HG03469 (cell line): ENCODE data around the gene C1orf198.

Experiments used
- ATAC-seq: cut with Tn5 transposase; IDR thresholded peaks from one replicate; pipeline ENCODE4 v1.9.1; 2021; ENCODE audit warnings: mild to moderate bottlenecking, moderate library complexity, moderate number of reproducible peaks; ENCODE audit not compliant: unreplicated experiment

Gene C1orf198

DNA sequence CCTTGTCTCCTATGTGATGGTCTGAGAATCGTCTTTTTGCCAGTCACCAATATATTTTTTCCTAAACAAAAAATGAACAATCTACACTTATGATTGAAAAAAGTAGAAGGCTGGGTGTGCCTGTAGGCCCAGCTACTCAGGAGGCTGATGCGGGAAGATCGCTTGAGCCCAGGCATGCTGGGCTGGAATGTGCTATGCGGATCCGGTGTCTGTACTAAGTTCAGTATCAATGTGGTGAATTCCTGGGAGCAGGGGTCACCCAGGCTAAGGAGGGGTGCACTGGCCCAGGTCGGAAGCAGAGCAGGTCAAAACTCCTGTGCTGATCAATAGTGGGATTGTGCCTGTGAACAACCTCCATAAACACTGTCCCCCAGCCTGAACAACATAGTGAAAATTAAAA, 25.7 kb upstream of the C1orf198 start:
- no peak for ATAC-seq

DNA sequence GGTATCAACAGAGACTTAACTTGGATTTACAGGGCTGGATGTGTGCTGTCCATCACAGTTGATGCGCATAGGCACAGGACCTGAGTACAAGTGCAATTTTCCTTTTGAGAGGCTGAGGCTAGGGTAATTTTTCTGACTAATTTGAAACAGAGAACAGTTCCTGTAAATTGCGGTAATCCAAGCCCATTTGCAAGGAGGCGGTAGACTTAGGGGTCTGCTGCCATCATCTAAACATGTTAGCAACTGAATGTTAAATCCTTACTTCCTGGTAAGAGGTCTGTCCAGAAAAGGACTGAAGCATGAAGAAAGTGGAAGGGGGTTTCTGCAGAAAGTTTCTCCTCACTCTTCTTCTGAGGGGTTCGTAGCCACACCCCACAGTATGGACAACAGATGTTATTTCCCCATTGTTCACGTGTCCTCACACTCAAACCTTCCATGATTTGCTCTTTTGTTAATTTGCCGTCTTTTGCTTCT, 23.7 kb upstream of the C1orf198 start:
- no peak for ATAC-seq

DNA sequence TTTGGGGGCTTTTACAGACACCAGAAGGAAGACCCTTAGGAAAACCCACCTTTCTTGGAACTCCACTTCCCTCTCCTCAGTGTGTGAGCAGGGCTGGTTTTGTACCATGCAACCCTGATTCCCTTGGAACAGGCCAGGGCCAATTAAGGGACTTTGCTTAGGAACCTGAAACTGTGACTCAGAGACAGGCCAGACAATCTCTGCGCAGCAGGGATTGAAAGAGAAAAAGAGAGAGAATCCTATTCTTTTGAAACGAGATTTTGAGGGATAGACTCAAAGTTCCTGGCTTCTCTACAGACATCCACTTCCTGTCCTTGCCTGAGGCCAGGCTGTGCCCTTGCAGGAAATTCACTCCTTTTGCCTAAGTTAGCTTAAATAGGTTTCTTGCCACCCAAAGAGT, 23.1 kb upstream of the C1orf198 start:
- no peak for ATAC-seq

DNA sequence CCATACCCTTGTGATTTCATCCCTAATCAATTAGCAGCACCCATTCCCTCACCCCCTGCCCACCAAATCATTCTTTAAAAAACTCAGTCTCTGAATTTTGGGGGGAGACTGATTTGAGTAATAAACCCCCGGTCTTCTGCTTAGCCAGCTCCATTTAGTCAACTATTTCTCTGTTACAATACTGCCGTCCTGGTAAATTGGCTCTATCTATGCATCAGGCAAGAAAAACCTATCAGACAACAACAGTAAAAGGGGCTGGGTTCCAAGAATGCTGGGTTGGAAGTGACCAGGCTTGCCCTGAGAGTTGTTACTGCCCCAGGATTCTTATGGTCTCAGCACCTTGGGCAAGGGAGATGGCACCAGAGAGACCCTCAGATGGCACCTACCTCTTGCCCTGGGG, 16.3 kb upstream of the C1orf198 start:
- ATAC-seq, result no peak

DNA sequence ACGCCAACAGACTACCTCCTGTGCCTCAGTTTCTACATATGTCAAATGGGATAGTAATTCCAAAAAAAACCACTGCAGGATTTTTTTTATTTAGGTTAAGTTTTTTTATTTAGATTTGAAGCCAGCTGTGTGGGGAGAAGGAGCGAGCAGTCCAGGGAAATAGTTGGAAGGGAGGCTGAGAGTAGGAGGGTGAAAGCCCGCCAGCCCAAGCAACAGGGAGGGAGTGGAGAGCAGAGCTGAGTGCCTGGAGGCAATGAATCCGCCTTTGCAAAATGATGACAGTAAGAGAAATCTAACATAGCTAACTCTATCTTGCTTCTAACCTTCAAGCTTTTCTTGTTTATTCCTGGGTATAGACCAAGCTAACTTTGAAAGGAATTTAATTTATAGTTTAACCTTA, 15.6 kb upstream of the C1orf198 start:
- no peak for ATAC-seq

DNA sequence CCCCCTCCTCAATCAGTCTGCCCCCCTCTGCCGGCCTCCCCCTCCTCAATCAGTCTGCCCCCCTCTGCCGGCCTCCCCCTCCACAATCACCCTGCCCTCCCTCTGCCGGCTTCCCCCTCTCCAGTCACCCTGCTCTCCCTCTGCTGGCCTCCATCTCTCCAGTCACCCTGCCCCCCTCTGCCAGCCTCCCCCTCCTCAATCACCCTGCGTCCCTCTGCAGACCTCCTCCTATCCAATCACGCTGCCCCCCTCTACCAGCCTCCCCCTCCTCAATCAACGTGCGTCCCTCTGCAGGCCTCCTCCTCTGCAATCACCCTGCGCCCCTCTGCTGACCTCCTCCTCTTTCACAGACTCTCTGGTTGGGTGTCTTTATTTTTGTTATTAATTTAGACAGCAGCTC, 11.5 kb upstream of the C1orf198 start:
- ATAC-seq, result no peak

DNA sequence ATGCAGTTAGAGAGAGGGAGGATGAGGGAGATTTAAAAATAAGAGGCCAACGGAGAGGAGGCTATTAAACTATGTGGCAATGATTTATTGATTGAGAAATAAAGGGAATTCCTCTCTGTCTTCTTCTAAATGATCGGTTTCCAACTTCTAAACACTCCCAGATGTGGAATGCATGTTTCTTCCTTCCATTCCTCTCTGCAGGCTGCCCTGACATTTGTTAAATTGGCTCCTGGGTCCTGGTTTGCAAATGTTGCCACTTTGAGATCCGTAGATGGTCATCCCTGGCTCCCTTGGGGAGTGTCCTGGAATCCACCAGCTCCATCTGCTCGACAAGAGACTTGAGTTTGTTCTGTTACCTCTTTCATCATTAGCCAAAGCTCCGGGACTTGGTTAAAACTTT, 10.3 kb upstream of the C1orf198 start:
- no peak for ATAC-seq

DNA sequence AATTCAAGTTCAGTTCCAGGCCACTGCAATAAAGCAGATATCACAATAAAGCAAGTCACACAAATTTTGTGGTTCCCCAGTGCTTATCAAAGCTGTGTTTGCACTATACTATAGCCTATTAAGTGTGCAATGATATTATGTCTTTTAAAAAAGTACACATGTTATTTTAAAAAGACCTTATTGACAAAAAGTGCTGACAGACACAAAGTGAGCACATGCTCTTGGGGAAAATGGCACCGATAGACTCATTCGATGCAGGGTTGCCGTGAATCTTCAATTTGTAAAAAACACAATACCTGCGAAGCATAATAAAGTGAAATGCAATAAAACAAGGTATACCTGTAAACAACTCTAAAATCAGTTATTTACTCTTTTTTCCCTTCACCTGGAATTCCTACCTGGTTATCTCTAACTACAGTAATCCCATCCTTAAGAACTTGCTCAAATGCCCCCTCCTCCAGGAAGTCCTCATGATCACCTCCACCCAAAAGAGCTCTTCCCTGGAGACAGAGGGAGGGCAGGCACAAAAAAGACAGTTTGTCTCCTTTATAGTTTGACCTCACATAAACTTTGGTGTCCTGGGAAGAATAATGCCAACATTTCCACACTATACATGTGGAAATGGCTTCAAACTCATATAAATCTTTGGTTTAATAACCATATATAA, 9.7 kb upstream of the C1orf198 start:
- ATAC-seq, result no peak

DNA sequence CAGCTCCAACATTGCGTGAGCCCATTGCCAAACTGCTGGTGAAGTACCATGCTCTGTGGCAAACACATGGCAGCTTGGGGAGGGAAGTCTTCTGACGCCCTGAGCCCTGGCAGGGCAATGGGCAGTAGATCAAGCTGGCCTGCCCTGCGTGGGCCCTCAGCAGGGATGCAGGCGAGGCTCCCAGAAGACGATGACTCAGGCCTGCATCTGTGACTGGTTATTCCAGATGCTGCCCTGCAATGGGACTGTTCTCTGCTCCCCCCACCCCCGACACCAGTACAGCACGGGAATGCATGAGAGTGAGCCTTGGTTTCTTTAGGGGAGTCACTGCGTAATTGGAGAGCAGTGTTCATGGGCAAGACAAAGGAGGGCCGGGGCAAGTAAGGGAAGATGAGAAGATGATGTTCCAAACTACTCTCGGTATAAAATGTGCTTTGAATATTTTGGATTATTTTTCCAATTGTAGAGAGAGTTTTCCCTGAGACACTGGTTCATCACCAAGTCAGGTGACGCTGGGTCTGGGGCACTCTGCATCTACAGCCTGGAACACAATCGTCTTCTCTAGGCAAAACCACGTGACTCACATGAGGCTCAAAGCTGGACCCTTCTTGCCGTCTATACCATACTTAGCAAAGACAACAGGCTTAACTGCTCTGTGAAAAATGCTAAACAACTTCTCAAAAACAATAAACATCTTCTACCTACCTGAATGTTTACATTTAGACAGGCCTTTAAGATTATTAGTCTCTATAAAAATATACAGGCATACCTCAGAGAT, 9.0 kb upstream of the C1orf198 start:
- no peak for ATAC-seq

DNA sequence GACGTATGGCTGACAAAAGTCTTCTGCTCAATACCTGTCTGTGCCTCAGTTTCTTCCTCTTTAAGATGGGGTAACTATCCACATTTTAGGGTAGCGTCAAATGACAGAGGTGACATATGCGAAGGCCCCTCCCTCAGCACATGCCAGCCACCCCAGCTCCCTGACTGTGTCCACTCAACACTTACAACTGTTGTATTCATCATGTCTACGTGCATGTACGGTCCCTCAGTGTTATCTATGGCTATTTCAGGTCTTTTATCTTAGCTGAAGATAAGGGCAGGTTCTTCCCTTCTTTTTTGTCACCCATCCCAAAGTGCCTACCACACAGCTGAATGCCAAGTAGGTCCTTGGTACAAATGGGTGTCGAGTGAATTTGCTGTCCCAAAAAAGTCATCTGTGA, 8.3 kb upstream of the C1orf198 start:
- ATAC-seq, result no peak

DNA sequence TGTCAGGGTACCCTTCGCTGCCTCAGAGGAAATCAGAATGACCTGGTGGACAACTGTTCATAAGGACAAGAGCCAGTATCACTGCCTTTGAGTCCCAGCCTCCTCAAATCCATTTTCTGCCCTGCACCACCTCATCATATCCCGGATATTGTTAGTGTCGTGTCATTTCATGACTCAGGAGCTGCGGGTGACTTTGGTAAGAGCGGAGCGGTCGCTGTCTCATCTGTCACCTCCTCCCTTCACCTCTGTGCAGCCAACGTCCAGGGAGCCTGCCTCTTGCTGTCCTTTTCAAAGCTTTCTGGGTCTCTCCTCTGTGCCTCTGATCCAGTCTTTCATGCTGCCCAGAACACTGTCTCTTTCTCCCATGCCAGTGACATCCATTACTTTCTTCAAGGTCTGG, 7.0 kb upstream of the C1orf198 start:
- ATAC-seq, result no peak

DNA sequence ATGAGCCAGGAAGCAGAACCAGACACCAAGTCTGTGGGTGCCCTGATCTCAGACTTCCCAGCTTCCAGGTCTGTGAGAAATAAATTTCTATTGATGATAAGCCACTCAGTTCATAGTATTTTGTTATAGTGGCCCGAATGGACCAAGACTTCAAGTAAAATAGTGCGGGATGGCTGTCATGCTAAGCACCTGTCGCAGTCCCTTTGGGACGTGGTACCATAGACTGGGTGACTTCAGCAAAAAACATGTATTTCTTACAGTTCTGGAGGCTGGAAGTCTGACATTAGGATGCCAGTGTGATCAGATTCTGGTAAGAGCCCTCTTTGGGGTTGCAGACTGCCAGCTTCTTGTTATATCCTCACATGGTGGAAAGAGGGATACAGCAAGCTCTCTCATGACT, 2.6 kb upstream of the C1orf198 start:
- ATAC-seq, result no peak

DNA sequence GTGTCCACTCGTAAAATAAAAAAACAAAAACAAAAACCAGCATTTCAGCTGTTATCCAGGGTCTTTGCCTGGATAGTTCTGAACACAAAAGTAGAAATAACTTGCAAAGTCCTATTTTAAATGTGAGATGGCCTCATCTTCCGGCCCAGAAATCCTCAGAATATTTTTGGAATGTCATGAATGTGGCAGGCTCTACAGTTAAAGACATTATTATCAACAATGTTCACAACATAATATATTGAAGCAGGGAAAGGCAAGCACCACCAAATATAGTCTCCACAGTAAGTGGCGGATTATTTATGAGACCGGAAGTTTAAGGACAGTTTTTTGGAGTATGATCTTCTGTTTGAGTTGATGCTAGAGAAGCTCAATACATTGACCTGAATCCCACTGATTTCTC, 1.2 kb upstream of the C1orf198 start:
- ATAC-seq, result no peak

DNA sequence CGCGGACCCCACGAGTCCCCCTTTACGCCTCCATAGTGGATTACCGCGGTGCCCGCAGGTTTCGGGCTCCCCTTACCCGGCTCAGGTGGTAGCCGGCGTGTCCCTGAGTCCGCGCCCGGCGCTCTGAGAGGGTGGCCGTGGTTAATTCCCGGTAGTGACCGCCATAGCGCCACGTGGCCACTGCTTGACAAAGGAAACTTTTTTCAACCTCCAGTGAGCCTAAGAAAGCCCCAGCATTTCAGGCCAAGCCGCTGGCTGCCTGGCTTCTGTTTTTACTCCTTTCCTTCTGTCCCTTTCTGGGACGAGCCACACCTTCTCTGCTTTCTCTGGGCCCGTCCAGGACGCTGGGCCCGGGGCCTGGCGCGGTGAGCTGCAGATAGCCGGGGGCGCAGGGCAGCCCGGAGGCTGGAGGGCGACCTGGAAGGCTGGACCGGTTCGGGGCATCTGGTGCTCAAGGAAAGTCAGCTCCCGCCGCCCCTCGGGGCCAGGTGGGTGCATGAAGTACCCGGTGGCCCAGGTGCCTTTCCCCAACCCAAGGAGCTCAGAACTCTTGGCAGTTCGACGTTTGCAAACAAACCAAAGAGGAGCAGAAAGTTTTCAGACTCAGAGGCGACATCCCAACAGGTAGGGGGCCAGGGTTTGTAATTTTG, 540 bp upstream of the C1orf198 start:
- peak; percentile 20 for ATAC-seq

DNA sequence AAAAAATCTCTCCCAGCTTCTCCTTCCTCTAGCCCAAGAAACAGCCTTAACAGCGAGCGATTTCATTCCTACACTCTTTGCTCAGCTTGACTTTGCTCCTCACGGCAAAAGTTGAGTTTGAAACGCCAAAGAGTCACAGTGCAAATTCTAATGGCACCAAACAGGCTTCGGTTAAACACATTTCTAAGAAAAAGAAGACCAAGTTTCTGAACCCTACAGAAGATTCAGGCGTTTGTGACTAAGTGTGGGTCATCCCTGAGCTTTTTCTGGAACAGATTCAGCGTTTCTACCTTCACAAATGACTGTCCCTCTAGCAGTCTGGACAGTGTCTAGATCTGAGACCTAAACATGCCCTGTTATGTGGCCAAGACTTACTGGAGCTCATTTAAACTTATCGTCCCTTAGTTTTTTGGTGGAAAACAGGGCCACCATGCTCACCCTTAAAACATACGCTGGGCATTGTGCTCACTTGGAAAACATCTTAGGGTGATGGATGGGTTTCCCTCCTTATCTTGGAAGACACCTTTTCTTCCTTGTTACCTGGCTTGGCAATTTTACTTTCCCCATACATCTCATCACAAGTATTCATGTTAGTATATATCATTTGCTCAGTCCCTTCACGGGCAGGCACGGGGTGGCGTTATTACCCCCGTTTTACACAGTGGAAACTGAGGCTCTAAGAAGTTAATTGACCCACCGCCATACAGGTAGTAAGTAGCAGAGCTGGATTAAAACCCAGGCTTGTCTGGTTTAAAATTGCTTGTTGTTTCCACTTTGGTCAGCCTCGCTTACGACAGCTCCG, 1.0 kb downstream of the C1orf198 start:
- no peak for ATAC-seq

DNA sequence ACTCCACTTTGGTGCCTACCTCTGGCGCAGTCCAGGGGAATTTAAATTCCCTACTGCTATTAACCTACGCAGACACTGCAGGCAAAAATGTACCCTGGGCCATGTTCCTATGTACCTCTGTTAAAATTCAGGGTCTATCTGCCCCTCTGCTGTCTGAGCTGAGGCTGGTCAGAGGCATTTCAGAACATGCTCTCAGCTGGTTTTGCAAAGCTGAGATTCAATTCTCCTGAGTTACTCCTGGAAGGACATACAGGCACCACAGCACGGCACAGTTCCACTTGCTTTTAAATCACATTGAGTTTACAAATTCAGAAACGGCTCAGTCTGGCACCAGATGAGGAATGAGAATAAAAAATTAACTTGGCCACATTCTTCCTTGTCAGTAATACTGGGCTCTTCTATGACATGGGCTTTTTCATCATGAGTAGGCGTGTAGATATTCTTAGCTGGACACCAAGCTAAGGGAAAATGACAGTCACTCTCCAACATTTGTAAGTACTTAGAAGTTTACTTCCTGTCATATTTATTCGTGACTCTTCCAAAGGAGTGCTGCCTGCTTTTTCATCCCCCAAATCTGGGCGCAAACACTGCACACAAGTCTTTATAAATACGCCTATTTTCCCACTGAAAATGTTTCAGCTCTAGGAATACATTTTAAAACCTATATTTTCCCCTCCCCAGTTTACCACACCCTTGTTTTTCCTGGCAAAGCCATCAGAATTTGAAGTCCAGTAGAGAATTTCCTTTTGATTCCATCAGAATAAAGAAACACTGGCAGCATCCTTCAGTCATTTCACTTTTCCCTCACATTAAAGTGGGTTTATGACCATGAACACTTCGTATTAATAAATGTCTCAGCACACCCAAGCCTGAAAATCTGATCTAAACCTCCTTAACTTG, 1.9 kb downstream of the C1orf198 start:
- ATAC-seq, result no peak

DNA sequence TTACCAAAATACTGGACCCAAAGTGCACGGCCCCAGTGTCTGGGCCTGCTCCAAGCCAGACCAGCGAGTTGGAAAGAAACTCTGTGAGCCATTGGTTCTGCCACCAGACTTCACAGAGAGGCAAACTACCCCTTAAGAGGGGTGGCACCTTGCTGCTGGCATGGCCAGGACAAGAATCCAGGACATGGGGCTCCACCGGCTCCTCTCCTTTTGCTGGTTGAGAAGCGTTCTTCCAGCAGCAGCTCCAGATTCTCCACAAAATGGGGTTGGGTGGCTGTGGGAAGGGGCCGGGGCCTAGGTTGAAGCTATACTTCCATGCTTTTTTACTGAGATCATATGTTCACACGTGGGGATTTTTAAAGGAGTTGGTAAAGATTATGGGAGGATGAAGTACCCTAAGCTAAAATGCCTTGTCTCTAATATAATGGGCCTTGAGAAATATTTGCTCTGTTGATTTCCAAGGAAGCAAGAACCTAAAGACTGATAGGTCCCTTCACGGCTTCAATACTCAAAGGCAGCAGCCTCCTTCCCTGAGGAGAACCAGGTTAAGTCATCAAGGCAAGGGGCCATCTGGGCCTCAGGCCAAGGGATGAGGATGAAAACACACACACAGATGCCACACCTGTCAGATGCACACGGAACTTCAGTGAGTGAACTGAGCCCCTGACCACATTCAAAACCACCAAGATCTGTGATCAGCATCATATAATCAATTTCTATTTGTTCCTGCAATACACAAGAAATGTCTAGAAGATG, 3.1 kb downstream of the C1orf198 start:
- no peak for ATAC-seq

DNA sequence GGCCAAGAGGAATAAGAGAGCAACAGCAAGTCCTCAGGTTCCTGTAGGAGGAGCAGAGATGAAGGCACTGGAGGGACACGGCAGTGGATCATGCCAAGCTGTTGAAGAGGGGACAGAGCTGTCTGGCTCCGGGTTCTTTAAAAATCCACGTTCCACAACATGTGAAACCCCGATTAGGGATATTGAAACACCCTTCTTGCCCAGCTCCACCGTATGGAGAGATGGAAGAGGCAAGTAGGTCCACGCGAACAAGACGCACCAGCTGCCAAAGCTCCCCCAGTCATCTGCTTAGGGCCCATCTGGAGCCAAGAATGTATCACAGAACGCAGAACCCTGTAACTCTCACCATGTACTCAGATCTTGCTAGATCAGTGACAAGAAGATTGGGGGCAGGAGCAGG, 3.9 kb downstream of the C1orf198 start:
- no peak for ATAC-seq

DNA sequence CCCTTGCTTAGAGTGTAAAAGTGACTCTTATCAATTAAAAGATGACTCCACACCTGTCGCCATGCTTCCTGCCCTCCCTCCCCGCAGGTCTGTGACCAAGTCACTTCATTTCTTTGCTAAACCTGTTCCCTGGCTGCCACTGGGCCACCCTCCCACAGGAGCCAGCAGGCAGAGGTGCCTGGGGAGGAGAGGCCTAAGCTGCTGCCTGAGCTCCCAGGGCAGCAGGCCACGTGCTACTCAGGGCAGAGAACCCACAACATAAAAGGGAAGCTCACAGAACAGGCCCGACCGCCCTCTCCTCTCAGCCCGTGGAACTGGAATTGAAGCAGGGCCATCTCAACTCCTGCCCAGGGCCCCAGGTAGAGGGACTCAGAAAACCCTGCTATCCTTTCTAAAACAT, 4.9 kb downstream of the C1orf198 start:
- no peak for ATAC-seq
